ENCODE results near the gene EFHB. TPM values are rescaled to one million over a fixed set of nuclear protein-coding genes. Genes with fewer than 3 reads are reported as not detected.
"Not testable (repeated sequence)": the region's sequence is repeated elsewhere in the genome, so short reads cannot be mapped to it uniquely, and the experiment has no call there.

Gene EFHB
- total RNA-seq, 2 experiments from 2014 or later, result 0.86 TPM; not detected in 1

DNA sequence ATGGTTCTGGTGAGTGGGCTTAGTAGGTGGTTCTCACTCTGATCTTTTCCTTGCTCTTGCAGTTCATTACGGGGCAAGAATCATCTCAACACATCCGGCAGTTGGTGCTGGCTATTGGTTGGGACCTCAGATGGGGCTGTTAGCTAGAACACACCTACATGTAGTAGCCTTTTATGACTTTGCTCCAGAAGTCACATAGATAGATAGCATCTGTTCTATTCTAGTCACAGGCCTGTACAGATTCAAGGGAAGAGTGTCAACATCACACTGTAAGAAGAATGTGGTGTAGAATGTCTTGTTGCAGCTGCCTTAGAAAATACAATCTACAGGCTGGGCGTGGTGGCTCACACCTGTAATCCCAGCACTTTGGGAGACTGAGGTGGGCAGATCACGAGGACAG lies 27.9 kb upstream of the EFHB start:
- no peaks in the 10 kb centered on the region for H3K9me3 ChIP-seq (ENCODE audit: low read length)
- BruUV-seq (replicated peaks), result no TSS peak
- TF ChIP-seq, protein P1, sequence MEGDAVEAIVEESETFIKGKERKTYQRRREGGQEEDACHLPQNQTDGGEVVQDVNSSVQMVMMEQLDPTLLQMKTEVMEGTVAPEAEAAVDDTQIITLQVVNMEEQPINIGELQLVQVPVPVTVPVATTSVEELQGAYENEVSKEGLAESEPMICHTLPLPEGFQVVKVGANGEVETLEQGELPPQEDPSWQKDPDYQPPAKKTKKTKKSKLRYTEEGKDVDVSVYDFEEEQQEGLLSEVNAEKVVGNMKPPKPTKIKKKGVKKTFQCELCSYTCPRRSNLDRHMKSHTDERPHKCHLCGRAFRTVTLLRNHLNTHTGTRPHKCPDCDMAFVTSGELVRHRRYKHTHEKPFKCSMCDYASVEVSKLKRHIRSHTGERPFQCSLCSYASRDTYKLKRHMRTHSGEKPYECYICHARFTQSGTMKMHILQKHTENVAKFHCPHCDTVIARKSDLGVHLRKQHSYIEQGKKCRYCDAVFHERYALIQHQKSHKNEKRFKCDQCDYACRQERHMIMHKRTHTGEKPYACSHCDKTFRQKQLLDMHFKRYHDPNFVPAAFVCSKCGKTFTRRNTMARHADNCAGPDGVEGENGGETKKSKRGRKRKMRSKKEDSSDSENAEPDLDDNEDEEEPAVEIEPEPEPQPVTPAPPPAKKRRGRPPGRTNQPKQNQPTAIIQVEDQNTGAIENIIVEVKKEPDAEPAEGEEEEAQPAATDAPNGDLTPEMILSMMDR (conservative IDR thresholded peaks at IDR 0.05; ENCODE audit: low read length), result no peak
- TF ChIP-seq EZH2phosphoT487 (IDR thresholded peaks at IDR 0.05; ENCODE audit: borderline replicate concordance, low read depth, low read length), result no peak
- intact Hi-C loops (cut with micrococcal nuclease; ENCODE audit: unreplicated experiment), result no loop called here
- H3K79me2 ChIP-seq (ENCODE audit: insufficient read depth, low read depth, low read length), result peaks cover 67% of the 10 kb centered on the region
- no peaks in the 10 kb centered on the region for H3K9me2 ChIP-seq (ENCODE audit: insufficient read depth, low read length)
- peaks cover 50% of the 10 kb centered on the region for H3K36me3 ChIP-seq (ENCODE audit: insufficient read depth, low read length)
- no peaks in the 10 kb centered on the region for H3K4me1 ChIP-seq (ENCODE audit: insufficient read depth, low read length, poor library complexity, severe bottlenecking)
- H4K20me1 ChIP-seq (ENCODE audit: insufficient read depth, low read length), result no peaks in the 10 kb centered on the region
- CTCF ChIA-PET (ENCODE audit: unreplicated experiment), result no interaction called here
- H3K27ac ChIP-seq (ENCODE audit: low read depth, low read length, poor library complexity, severe bottlenecking), result no peak overlapping the region
- no peak for DNase-seq (ENCODE audit: low spot score)
- H2AFZ ChIP-seq (ENCODE audit: low read length), result no peak overlapping the region
- H3K4me2 ChIP-seq (ENCODE audit: low read length), result no peak overlapping the region
- no peak overlapping the region for H3K4me3 ChIP-seq (ENCODE audit: low read depth, low read length, poor library complexity, severe bottlenecking)
- POLR2A ChIA-PET, result no interaction called here

- no peak for DNase-seq (ENCODE audit: low spot score)
- no peak for TF ChIP-seq EZH2phosphoT487 (IDR thresholded peaks at IDR 0.05; ENCODE audit: borderline replicate concordance, low read depth, low read length)
- TF ChIP-seq, protein P1 (conservative IDR thresholded peaks at IDR 0.05; ENCODE audit: low read length), result no peak
- H3K79me2 ChIP-seq (ENCODE audit: insufficient read depth, low read depth, low read length), result peaks cover 67% of the 10 kb centered on the region
- no peaks in the 10 kb centered on the region for H3K4me1 ChIP-seq (ENCODE audit: insufficient read depth, low read length, poor library complexity, severe bottlenecking)
- peaks cover 51% of the 10 kb centered on the region for H3K36me3 ChIP-seq (ENCODE audit: insufficient read depth, low read length)
- BruUV-seq (replicated peaks), result no TSS peak
- ChIA-PET POLR2A (interaction anchor here (0.9 kb wide), 1 partner anchor 10 kb away, joined by 5 read pairs; no protein-coding TSS in a partner anchor), CTCF (ENCODE audit: unreplicated experiment) (no interaction called here)
- H3K27ac ChIP-seq (ENCODE audit: low read depth, low read length, poor library complexity, severe bottlenecking), result no peak overlapping the region
- no peaks in the 10 kb centered on the region for H3K9me2 ChIP-seq (ENCODE audit: insufficient read depth, low read length)
- H3K4me3 ChIP-seq (ENCODE audit: low read depth, low read length, poor library complexity, severe bottlenecking), result no peak overlapping the region
- no peaks in the 10 kb centered on the region for H3K9me3 ChIP-seq (ENCODE audit: low read length)
- no peaks in the 10 kb centered on the region for H4K20me1 ChIP-seq (ENCODE audit: insufficient read depth, low read length)
- intact Hi-C loops (cut with micrococcal nuclease; ENCODE audit: unreplicated experiment), result no loop called here
- no peak overlapping the region for H2AFZ ChIP-seq (ENCODE audit: low read length)
- H3K4me2 ChIP-seq (ENCODE audit: low read length), result no peak overlapping the region
Measured at GRCh38 chr3:19960696-19961095, 26.7 kb upstream of the EFHB start.

- POLR2A ChIA-PET, result no interaction called here
Measured at GRCh38 chr3:19959505-19959904, 25.5 kb upstream of the EFHB start.

GRCh38 chr3:19957354-19957753 lies 23.3 kb upstream of the EFHB start:
- H3K4me1 ChIP-seq (ENCODE audit: insufficient read depth, low read length, poor library complexity, severe bottlenecking); intact Hi-C loops (cut with micrococcal nuclease; ENCODE audit: unreplicated experiment); DNase-seq (ENCODE audit: low spot score); H3K9me2 ChIP-seq (ENCODE audit: insufficient read depth, low read length); H3K27ac ChIP-seq (ENCODE audit: low read depth, low read length, poor library complexity, severe bottlenecking); H3K4me2 ChIP-seq (ENCODE audit: low read length); CTCF ChIA-PET (ENCODE audit: unreplicated experiment); H3K4me3 ChIP-seq (ENCODE audit: low read depth, low read length, poor library complexity, severe bottlenecking); H4K20me1 ChIP-seq (ENCODE audit: insufficient read depth, low read length); H3K9me3 ChIP-seq (ENCODE audit: low read length); BruUV-seq (replicated peaks); H2AFZ ChIP-seq (ENCODE audit: low read length): not testable (repeated sequence)
- Histone ChIP-seq H3K79me2 (ENCODE audit: insufficient read depth, low read depth, low read length) (peaks cover 73% of the 10 kb centered on the region; the same call in 1 of the 2 replicates), H3K36me3 (ENCODE audit: insufficient read depth, low read length) (peaks cover 79% of the 10 kb centered on the region)
- POLR2A ChIA-PET, result interaction anchor here (0.6 to 1.8 kb wide), 6 partner anchors 8 to 1600 kb away, joined by 3 to 5 read pairs (median 4); no protein-coding TSS in a partner anchor

More at GRCh38 chr3:19959505-19959904, 25.5 kb upstream of the EFHB start:
- no peaks in the 10 kb centered on the region for H3K4me1 ChIP-seq (ENCODE audit: insufficient read depth, low read length, poor library complexity, severe bottlenecking)
- TF ChIP-seq EZH2phosphoT487 (IDR thresholded peaks at IDR 0.05; ENCODE audit: borderline replicate concordance, low read depth, low read length), result no peak
- TF ChIP-seq, protein P1 (conservative IDR thresholded peaks at IDR 0.05; ENCODE audit: low read length), result no peak
- no peaks in the 10 kb centered on the region for H3K9me2 ChIP-seq (ENCODE audit: insufficient read depth, low read length)
- DNase-seq (ENCODE audit: low spot score), result no peak
- no peak overlapping the region for H3K4me3 ChIP-seq (ENCODE audit: low read depth, low read length, poor library complexity, severe bottlenecking)
- H4K20me1 ChIP-seq (ENCODE audit: insufficient read depth, low read length), result no peaks in the 10 kb centered on the region
- H3K79me2 ChIP-seq (ENCODE audit: insufficient read depth, low read depth, low read length), result peaks cover 67% of the 10 kb centered on the region
- no peak overlapping the region for H3K4me2 ChIP-seq (ENCODE audit: low read length)
- CTCF ChIA-PET (ENCODE audit: unreplicated experiment), result no interaction called here
- no TSS peak for BruUV-seq (replicated peaks)
- H2AFZ ChIP-seq (ENCODE audit: low read length), result no peak overlapping the region
- no peaks in the 10 kb centered on the region for H3K9me3 ChIP-seq (ENCODE audit: low read length)
- peaks cover 58% of the 10 kb centered on the region for H3K36me3 ChIP-seq (ENCODE audit: insufficient read depth, low read length)
- intact Hi-C loops (cut with micrococcal nuclease; ENCODE audit: unreplicated experiment), result no loop called here
- no peak overlapping the region for H3K27ac ChIP-seq (ENCODE audit: low read depth, low read length, poor library complexity, severe bottlenecking)
